ENCODE results near the gene TAF4.

Gene TAF4

GRCh38 chr20:62040933-62041332 is 24.7 kb downstream of the TAF4 start:
- Histone ChIP-seq H3K27ac (no peak overlapping the region), H3K4me3 (no peak overlapping the region)
- no peak for DNase-seq (ENCODE audit: low spot score)
- TF ChIP-seq CTCF (IDR thresholded peaks at IDR 0.05): no peak

- Histone ChIP-seq H3K4me3 (no peak overlapping the region), H3K27ac (no peak overlapping the region)
- TF ChIP-seq CTCF (IDR thresholded peaks at IDR 0.05): no peak
- DNase-seq (ENCODE audit: low spot score): no peak
Observed at GRCh38 chr20:62040381-62040922, 25.2 kb downstream of the TAF4 start.

- Histone ChIP-seq H3K27ac (no peak overlapping the region), H3K4me3 (no peak overlapping the region)
- no peak for TF ChIP-seq CTCF (IDR thresholded peaks at IDR 0.05)
- DNase-seq (ENCODE audit: low spot score): no peak
Observed at GRCh38 chr20:62039738-62040137, 25.9 kb downstream of the TAF4 start.

GRCh38 chr20:62032609-62033368 is 32.9 kb downstream of the TAF4 start:
- no peak overlapping the region for H3K4me3 ChIP-seq
- H3K27ac ChIP-seq: no peak overlapping the region
- TF ChIP-seq CTCF (IDR thresholded peaks at IDR 0.05): no peak
- no peak for DNase-seq (ENCODE audit: low spot score)

GRCh38 chr20:62031462-62032092 is 34.1 kb downstream of the TAF4 start:
- no peak for TF ChIP-seq CTCF (IDR thresholded peaks at IDR 0.05)
- no peak overlapping the region for H3K27ac ChIP-seq
- no peak overlapping the region for H3K4me3 ChIP-seq

GRCh38 chr20:62030834-62031434 is 34.7 kb downstream of the TAF4 start:
- TF ChIP-seq CTCF (IDR thresholded peaks at IDR 0.05): no peak
- Histone ChIP-seq H3K4me3 (no peak overlapping the region), H3K27ac (no peak overlapping the region)
- DNase-seq (ENCODE audit: low spot score): no peak

More at GRCh38 chr20:62031462-62032092, 34.1 kb downstream of the TAF4 start:
- DNase-seq (ENCODE audit: low spot score): no peak

Data from coronary artery (tissue), 2 donors.